Progenitor cell of endocrine pancreas (in vitro differentiated cells): ENCODE data around the gene VCAN. TPM values are rescaled to one million over a fixed set of nuclear protein-coding genes. Genes with fewer than 3 reads are reported as not detected.
"Not testable (repeated sequence)": the region's sequence is repeated elsewhere in the genome, so short reads cannot be mapped to it uniquely, and the experiment has no call there.

Experiments
- DNase-seq: peaks from one replicate; pipeline ENCODE4 v3.0.0; 2021; ENCODE audit warnings: low spot score; ENCODE audit not compliant: unreplicated experiment
- H3K27ac Mint-ChIP-seq: 2 replicates; pipeline ENCODE4 v1.8.0; 2021; ENCODE audit warnings: mild to moderate bottlenecking, moderate library complexity, mixed read lengths
- H3K27me3 Mint-ChIP-seq: 2 replicates; pipeline ENCODE4 v1.8.0; 2021; ENCODE audit warnings: mixed read lengths
- H3K36me3 Mint-ChIP-seq: 2 replicates; pipeline ENCODE4 v1.8.0; 2022; ENCODE audit warnings: mixed read lengths; ENCODE audit not compliant: insufficient read depth
- H3K4me1 Mint-ChIP-seq: 2 replicates; pipeline ENCODE4 v1.8.0; 2021; ENCODE audit warnings: low read depth, mixed read lengths
- H3K4me3 Mint-ChIP-seq: 2 replicates; pipeline ENCODE4 v1.8.0; 2021; ENCODE audit warnings: low read depth, mild to moderate bottlenecking, moderate library complexity, mixed read lengths
- H3K9me3 Mint-ChIP-seq: 2 replicates; pipeline ENCODE4 v1.8.0; 2021; ENCODE audit warnings: low read depth, mixed read lengths
- total RNA-seq: library from RNA; stranded (reverse); gene quantifications from 2 replicates; pipeline ENCODE4 v1.2.1, GENCODE V29; 2021
- TF ChIP-seq, protein P1 (sequence below): fragments of 200-600 bp; sonication (generic); IDR thresholded peaks from one replicate; pipeline ENCODE4 v1.5.0; 2021; ENCODE audit warnings: antibody characterized with exemption, mild to moderate bottlenecking; ENCODE audit not compliant: unreplicated experiment

VCAN gene
- total RNA-seq, 1 donor from 2014 or later, result 673 TPM

- peaks cover 8% of the 10 kb centered on the region for H3K9me3 Mint-ChIP-seq
- peaks cover 12% of the 10 kb centered on the region for H3K4me1 Mint-ChIP-seq
- H3K36me3 Mint-ChIP-seq, result peaks cover 2% of the 10 kb centered on the region
- DNase-seq, result peak; percentile 26
- no peak overlapping the region for H3K4me3 Mint-ChIP-seq
- TF ChIP-seq, protein P1, sequence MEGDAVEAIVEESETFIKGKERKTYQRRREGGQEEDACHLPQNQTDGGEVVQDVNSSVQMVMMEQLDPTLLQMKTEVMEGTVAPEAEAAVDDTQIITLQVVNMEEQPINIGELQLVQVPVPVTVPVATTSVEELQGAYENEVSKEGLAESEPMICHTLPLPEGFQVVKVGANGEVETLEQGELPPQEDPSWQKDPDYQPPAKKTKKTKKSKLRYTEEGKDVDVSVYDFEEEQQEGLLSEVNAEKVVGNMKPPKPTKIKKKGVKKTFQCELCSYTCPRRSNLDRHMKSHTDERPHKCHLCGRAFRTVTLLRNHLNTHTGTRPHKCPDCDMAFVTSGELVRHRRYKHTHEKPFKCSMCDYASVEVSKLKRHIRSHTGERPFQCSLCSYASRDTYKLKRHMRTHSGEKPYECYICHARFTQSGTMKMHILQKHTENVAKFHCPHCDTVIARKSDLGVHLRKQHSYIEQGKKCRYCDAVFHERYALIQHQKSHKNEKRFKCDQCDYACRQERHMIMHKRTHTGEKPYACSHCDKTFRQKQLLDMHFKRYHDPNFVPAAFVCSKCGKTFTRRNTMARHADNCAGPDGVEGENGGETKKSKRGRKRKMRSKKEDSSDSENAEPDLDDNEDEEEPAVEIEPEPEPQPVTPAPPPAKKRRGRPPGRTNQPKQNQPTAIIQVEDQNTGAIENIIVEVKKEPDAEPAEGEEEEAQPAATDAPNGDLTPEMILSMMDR, result peak; percentile 94
- H3K27me3 Mint-ChIP-seq, result no peaks in the 10 kb centered on the region
- peak overlapping the region; percentile 86 for H3K27ac Mint-ChIP-seq
These were observed 41.2 kb upstream of the VCAN start for GRCh38 chr5:83430130-83431010.

DNA sequence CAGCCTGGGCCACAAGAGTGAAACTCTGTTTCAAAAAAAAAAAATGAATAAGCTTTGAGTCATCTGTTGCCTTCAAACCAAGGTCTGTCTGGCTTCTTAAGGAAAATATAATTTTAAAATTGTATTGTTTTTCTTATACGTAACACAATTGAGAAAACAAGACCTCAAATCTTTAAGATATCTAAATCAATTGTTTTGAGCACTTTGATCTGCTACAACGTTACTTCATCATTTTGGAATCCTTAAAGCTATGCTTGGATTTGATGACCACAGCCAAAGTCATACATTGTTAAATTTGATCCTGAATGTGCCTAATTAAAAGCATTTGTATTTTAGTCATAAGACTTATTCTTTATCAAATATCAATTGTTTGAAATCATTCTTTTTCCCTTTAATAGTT, 37.7 kb upstream of the VCAN start:
- Mint-ChIP-seq H3K27me3 (no peaks in the 10 kb centered on the region), H3K4me1 (peaks cover 9% of the 10 kb centered on the region), H3K4me3 (no peak overlapping the region), H3K9me3 (peaks cover 12% of the 10 kb centered on the region), H3K36me3 (peaks cover 2% of the 10 kb centered on the region), H3K27ac (no peak overlapping the region)
- TF ChIP-seq, protein P1, result no peak
- DNase-seq, result no peak

GRCh38 chr5:83434946-83435345, 36.6 kb upstream of the VCAN start:
- DNase-seq, result no peak
- TF ChIP-seq, protein P1, result no peak
- H3K4me1 Mint-ChIP-seq, result peaks cover 7% of the 10 kb centered on the region
- no peaks in the 10 kb centered on the region for H3K27me3 Mint-ChIP-seq
- H3K4me3 Mint-ChIP-seq, result no peak overlapping the region
- peaks cover 12% of the 10 kb centered on the region for H3K9me3 Mint-ChIP-seq
- peaks cover 2% of the 10 kb centered on the region for H3K36me3 Mint-ChIP-seq
- H3K27ac Mint-ChIP-seq, result no peak overlapping the region

DNA sequence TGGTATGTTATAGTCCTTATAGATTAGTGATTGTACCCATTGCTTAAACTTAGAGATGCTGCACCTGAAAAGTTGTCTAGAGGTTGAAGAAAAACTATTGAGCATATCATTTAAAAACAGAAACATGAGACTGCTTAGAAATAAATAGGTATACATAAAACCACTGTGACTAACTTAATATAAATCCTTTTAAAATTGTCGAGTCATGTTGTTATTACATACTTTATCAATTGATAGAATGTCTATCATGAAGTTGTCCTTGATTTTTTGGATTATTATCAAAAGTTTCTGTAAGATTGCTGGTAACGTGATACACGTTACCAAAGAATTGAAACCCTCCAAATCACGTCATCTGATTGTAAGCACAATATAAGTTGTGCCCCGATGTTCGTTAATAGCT, 35.3 kb upstream of the VCAN start:
- Mint-ChIP-seq H3K4me3 (no peak overlapping the region), H3K27me3 (no peaks in the 10 kb centered on the region), H3K36me3 (peaks cover 2% of the 10 kb centered on the region), H3K27ac (no peak overlapping the region), H3K9me3 (peaks cover 12% of the 10 kb centered on the region), H3K4me1 (peaks cover 2% of the 10 kb centered on the region)
- no peak for DNase-seq
- TF ChIP-seq, protein P1, result no peak

GRCh38 chr5:83437697-83438096, 33.8 kb upstream of the VCAN start:
- DNase-seq, H3K27ac Mint-ChIP-seq: not testable (repeated sequence)

GRCh38 chr5:83440826-83441225, 30.7 kb upstream of the VCAN start:
- no peak overlapping the region for H3K27ac Mint-ChIP-seq
- peaks cover 23% of the 10 kb centered on the region for H3K9me3 Mint-ChIP-seq
- DNase-seq, result no peak
- peaks cover 4% of the 10 kb centered on the region for H3K4me1 Mint-ChIP-seq
- TF ChIP-seq, protein P1, result no peak
- no peaks in the 10 kb centered on the region for H3K27me3 Mint-ChIP-seq
- H3K36me3 Mint-ChIP-seq, result peaks cover 6% of the 10 kb centered on the region
- H3K4me3 Mint-ChIP-seq, result no peak overlapping the region

More at GRCh38 chr5:83437697-83438096, 33.8 kb upstream of the VCAN start:
- H3K4me3 Mint-ChIP-seq, H3K4me1 Mint-ChIP-seq, H3K36me3 Mint-ChIP-seq, H3K27me3 Mint-ChIP-seq: not testable (repeated sequence)
- peaks cover 17% of the 10 kb centered on the region for H3K9me3 Mint-ChIP-seq
